Activated B cell treated with CpG ODN at 0.5 μM for 24 hours (primary cell): Measurements from ENCODE around the gene GSTM2. TPM values are rescaled to one million over a fixed set of nuclear protein-coding genes. Genes with fewer than 3 reads are reported as not detected.

Experiments
- ATAC-seq: fragments of 200-7000 bp; cut with Tn5 transposase; one replicate; pipeline ENCODE4 v1.10.0; 2021; ENCODE audit warnings: low read depth, mild to moderate bottlenecking, moderate library complexity
- CTCF ChIA-PET: fragments of 350-600 bp; sonication (Branson Sonifier 250); formaldehyde crosslinking; loops from one replicate; lab custom pipeline; 2021; ENCODE audit warnings: antibody characterized with exemption; lab: Charles Lee
- POLR2A ChIA-PET: fragments of 350-600 bp; sonication (Branson Sonifier 250); formaldehyde crosslinking; loops from one replicate; lab custom pipeline; 2021; ENCODE audit warnings: antibody characterized with exemption; lab: Charles Lee
- DNase-seq: peaks from one replicate; pipeline ENCODE4 v3.0.0; 2022
- H3K27ac Mint-ChIP-seq: one replicate; pipeline ENCODE4 v1.8.0; 2020; ENCODE audit warnings: mixed read lengths
- H3K27me3 Mint-ChIP-seq: one replicate; pipeline ENCODE4 v1.8.0; 2021; ENCODE audit warnings: mixed read lengths
- H3K36me3 Mint-ChIP-seq: one replicate; pipeline ENCODE4 v1.8.0; 2021; ENCODE audit warnings: low read depth, mixed read lengths
- H3K4me1 Mint-ChIP-seq: one replicate; pipeline ENCODE4 v1.8.0; 2021; ENCODE audit warnings: mixed read lengths
- H3K4me3 Mint-ChIP-seq: one replicate; pipeline ENCODE4 v1.8.0; 2020; ENCODE audit warnings: mild to moderate bottlenecking, mixed read lengths
- H3K9me3 Mint-ChIP-seq: one replicate; pipeline ENCODE4 v1.8.0; 2020; ENCODE audit warnings: mixed read lengths
- CTCF ChIP-seq: fragments of 200-600 bp; IDR thresholded peaks from one replicate; pipeline ENCODE4 v1.8.0; 2022; ENCODE audit warnings: antibody characterized with exemption, mild to moderate bottlenecking
- intact Hi-C: fragments of 100-400 bp; cut with micrococcal nuclease; formaldehyde crosslinking; loops from one replicate; pipeline ENCODE4 v1.15.1; 2024
- total RNA-seq: library from RNA; stranded (reverse); gene quantifications from 2 replicates; pipeline ENCODE4 v1.2.3, GENCODE V29; 2022

Gene GSTM2
- total RNA-seq = 9.2 and 11.0 TPM in 2 replicates

- Mint-ChIP-seq H3K9me3 (no peaks in the 10 kb centered on the region), H3K4me3 (peak within 1 kb of the TSS; percentile 80), H3K4me1 (peaks cover 21% of the 10 kb centered on the region), H3K27ac (no peak within 1 kb of the TSS), H3K27me3 (no peaks in the 10 kb centered on the region), H3K36me3 (no peaks in the 10 kb centered on the region)
- no peak for TF ChIP-seq CTCF
- peak; percentile 100 for ATAC-seq
- peak; percentile 63 for DNase-seq
- POLR2A ChIA-PET = interaction anchor here (0.7 to 1.2 kb wide), 2 partner anchors 12 to 126 kb away, joined by 3 read pairs; partner anchors contain the start of gene GSTM4
- CTCF ChIA-PET = interaction anchor here (0.9 kb wide), 1 partner anchor 27 kb away, joined by 4 read pairs; no protein-coding TSS in a partner anchor
- intact Hi-C loops = loop anchor here (1.0 kb wide), 1 partner anchor 29 kb away; no protein-coding TSS in a partner anchor
Observed at GRCh38 chr1:109667452-109668122, at the start of gene GSTM2. GSTM2 (plus strand) TSS chr1:109668057; CDS start chr1:109668116, 59 bp downstream.

DNA sequence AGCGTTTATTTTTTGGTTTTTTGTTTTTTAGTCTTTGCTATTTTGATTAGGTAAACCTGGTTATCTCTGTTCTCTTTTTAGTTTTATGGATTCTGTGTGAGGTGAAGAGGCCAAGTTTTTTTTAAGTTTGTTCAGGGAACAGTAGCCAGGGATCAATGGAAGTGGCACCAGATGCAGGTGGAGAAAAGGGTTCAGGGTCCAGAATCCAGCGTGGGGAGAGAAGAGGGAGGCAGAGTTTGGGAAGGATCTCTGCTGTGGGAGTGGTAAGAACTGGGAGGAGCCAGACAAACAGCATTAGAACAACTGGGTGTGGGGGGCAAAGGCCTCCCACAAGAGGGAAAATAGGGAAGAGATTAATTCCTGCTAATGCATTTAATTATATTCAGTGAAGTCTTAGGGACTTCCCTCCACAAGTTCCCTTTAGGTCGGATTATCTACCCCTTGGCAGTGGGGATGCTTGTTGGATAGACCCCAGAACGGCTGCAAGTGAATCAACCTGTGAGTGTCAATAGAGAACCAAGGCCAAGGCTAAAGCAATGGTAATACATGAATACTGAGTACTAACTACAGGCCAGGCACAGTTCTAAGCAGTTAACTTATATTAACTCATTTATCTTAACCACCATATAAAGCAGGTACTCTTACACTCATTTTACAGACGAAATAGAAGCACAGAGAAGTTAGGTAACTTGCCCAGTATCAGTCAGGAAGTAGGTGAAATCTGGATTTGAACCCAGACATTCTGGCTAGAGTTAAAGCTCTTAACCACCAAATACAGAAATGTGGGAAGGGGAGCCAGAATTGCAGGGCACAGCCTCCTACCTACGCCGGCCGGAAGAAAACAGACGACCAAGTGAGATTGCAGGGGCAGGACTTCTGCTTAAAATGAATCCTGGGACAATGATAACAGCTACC lies 48.9 kb upstream of the GSTM2 start:
- DNase-seq = no peak
- peaks cover 69% of the 10 kb centered on the region for H3K4me1 Mint-ChIP-seq
- intact Hi-C loops = loop anchor here (1.0 kb wide), 3 partner anchors 21 to 125 kb away; partner anchors contain the start of genes CYB561D1 and GNAI3
- H3K27me3 Mint-ChIP-seq = no peaks in the 10 kb centered on the region
- CTCF ChIA-PET = interaction anchor here (1.8 to 2.3 kb wide), 2 partner anchors 11 to 21 kb away, joined by 9 to 11 read pairs; no protein-coding TSS in a partner anchor
- peak overlapping the region; percentile 93 for H3K27ac Mint-ChIP-seq
- peak overlapping the region; percentile 90 for H3K4me3 Mint-ChIP-seq
- POLR2A ChIA-PET = interaction anchor here (0.7 to 2.8 kb wide), 11 partner anchors 10 to 519 kb away, joined by 3 to 35 read pairs (median 5); partner anchors contain the start of genes AHCYL1, ATXN7L2, GNAI3 and GSTM1
- no peak for ATAC-seq
- no peaks in the 10 kb centered on the region for H3K9me3 Mint-ChIP-seq
- no peak for TF ChIP-seq CTCF
- peaks cover 4% of the 10 kb centered on the region for H3K36me3 Mint-ChIP-seq

GRCh38 chr1:109619576-109620400 lies 48.1 kb upstream of the GSTM2 start, which contains the start of the genes AMPD2 and GNAT2:
AMPD2 (plus strand) TSS chr1:109619837; CDS start chr1:109621176, 1,339 bp downstream.
GNAT2 (minus strand) TSS chr1:109619616; CDS start chr1:109612870, 6,746 bp downstream.
- POLR2A ChIA-PET = interaction anchor here (0.6 to 2.8 kb wide), 12 partner anchors 9 to 520 kb away, joined by 3 to 35 read pairs (median 4); partner anchors contain the start of genes AHCYL1, ATXN7L2, GNAI3 and GSTM1

More at GRCh38 chr1:109619576-109620400, 48.1 kb upstream of the GSTM2 start, which contains the start of the genes AMPD2 and GNAT2:
- peaks cover 4% of the 10 kb centered on the region for H3K36me3 Mint-ChIP-seq
- intact Hi-C loops = loop anchor here (1.0 to 10.0 kb wide), 6 partner anchors 21 to 507 kb away; partner anchors contain the start of genes CYB561D1, ELAPOR1, GNAI3 and GSTM4
- no peak for TF ChIP-seq CTCF
- peaks cover 78% of the 10 kb centered on the region for H3K4me1 Mint-ChIP-seq
- ATAC-seq (peak; percentile 64), DNase-seq (peak; percentile 72)
- H3K4me3 Mint-ChIP-seq = peak within 1 kb of the TSS; percentile 90
- H3K27ac Mint-ChIP-seq = peak within 1 kb of the TSS; percentile 93
- H3K9me3 Mint-ChIP-seq = no peaks in the 10 kb centered on the region
- no peaks in the 10 kb centered on the region for H3K27me3 Mint-ChIP-seq
- CTCF ChIA-PET = interaction anchor here (1.6 to 2.3 kb wide), 3 partner anchors 10 to 74 kb away, joined by 7 to 11 read pairs (median 9); no protein-coding TSS in a partner anchor
